HG02981 (cell line): ENCODE data around the gene PAQR8.

ENCODE experiments used
- ATAC-seq: cut with Tn5 transposase; IDR thresholded peaks from one replicate; pipeline ENCODE4 v1.9.1; 2021; ENCODE audit warnings: mild to moderate bottlenecking, moderate library complexity; ENCODE audit not compliant: unreplicated experiment

The PAQR8 gene

GRCh38 chr6:52346503-52346902 is 15.4 kb upstream of the PAQR8 start:
- ATAC-seq: no peak

GRCh38 chr6:52347818-52348217 is 14.1 kb upstream of the PAQR8 start:
- ATAC-seq: no peak

DNA sequence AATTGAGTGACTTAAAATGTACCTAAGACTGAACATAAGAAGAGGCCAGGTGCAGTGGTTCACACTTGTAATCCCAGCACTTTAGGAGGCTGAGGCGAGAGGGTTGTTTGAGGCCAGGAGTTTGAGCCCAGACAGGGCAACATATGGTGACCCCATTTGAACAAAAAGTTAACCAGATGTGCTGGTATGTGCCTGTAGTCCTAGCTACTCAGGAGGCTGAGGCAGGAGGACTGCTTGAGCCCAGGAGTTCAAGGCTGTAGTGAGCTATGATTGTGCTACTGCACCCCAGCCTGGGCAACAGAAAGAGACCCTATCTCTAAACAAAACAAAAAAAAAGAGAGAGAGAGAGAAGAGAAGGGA is 10.1 kb upstream of the PAQR8 start:
- ATAC-seq: no peak

DNA sequence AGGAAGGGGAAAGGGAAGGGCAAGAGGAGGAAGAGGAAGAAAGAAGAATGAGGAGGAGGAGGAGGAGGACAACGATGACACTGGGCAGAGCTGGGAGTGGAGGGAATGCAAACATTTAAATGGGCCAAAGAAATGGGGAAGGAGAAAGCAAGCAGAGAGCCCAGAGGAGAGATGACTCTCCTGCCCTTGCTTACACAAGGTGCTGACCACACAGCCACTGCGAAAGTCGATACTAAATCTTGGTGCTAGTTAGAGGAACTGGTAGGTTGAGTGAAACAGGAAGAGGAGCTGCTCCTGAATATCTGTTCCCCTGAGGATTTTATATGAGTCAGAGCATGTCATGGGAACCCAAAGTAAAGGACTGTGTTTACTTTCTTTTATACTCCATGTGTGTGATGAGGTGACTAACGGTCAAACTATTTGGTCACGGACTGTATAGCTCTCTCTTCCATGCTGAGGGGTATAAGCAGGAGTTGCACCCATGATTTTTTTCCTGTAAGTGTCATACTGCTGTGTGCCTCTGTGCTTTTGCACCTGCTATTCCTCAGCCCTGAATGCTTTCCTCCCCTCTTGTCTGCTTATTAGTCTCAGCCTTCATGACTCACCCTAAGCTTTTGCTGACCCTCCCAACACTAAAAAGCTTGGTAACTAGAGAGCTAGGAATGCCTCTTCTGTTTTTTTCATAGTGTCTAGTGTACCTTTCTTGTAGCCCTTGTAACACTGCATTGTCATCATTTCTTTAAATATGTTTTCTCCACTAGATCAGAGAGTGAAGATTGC is 9.5 kb upstream of the PAQR8 start:
- ATAC-seq: peak; percentile 92

DNA sequence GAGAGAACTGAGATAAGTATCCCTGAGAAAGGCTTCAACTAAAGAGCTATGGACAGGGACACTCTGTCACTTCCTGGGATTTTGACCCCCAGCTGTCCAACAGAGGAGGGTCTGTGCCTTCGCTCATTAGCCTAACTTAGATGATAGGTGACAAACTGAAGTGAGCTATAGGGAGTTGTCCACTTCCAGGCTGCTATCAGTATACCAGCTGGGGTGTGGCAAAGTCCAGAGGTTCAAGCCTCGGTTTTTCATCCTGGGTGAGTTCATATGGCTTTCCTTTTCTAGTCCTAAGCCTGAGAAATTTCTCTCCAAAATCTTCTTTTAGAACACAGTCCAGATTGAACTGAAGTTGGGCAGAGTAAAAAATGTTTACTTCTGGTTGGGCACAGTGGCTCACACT is 5.9 kb upstream of the PAQR8 start:
- ATAC-seq: no peak

- ATAC-seq: no peak
Observed at GRCh38 chr6:52359403-52359802, 2.5 kb upstream of the PAQR8 start.

DNA sequence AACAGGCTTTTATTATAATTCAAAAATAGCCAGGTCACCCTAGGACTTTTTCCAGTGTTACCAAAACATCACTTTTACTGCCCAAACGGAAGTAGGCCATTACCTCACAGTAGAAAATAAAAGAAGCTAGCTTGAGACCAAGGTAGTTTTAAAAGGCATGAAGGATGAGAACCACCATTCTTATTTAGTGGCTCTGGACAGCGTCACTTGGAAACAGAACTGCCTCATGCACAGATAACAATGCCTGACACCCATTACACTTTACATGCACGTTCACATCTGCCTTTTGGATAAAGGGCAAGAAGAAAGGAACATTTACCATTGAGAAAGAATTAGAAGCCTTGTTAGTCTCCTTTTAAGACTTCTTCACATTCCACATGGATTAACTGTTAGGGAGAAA is 1.9 kb upstream of the PAQR8 start:
- no peak for ATAC-seq

- ATAC-seq: no peak
Observed at GRCh38 chr6:52360601-52361413, 1.1 kb upstream of the PAQR8 start.

DNA sequence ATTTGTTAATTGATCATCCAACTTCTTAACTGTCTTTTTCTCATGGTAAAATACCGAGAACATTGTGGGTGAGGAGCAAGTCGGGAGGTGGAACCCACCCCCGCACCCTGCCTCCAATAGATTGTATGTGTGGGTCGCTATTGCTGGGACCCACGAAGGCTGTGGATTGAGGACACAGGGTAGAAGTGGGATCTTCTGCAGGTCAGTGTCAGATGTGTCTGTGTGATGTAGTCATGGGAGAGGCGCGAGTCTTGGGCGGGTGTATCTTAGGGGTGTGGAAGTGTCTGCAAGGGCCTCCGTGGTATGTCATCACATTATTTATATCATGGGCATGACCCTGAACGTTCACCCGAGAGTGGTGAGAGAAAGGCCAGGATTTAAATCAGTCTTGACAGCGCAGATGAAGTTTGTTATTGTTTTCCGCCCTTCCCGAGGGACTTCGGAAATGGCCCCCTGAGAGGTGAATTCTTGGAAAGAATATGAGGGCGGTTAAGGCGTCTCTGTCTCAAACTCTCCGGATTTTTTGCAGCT is 472 bp upstream of the PAQR8 start:
- ATAC-seq: no peak

- peak; percentile 43 for ATAC-seq
Observed at GRCh38 chr6:52362443-52363227, 684 bp downstream of the PAQR8 start.

DNA sequence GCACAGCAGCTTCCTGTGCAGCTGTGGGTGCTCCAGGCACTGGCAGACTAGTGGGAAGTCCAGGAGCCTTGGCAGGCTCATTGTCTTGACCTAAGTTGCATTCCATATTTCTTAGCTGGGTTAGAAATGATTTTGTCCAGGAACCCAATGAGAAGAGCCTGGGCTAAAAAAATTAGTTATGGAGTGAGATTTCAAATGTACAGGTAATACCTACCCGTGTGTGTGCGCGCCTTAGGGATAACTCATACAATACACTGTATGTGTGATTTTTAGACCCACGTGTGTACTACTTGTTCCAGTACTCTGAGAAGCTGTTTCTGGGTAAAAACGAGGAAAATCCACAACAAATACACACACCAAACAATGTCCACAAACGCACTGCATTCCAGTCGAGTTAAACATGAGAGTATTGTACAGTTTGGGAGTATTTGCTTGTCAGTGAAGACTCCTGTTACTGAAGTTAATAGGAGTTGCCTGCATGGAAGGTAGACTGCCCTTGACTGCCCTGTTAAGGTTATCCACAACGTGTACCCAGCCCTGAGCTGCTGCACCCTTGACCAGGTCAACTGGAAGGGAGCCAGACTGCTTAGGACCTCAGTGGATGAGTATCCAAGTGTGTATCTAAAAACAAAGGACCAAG is 1.4 kb downstream of the PAQR8 start:
- no peak for ATAC-seq

- no peak for ATAC-seq
Observed at GRCh38 chr6:52364480-52365166, 2.7 kb downstream of the PAQR8 start.

DNA sequence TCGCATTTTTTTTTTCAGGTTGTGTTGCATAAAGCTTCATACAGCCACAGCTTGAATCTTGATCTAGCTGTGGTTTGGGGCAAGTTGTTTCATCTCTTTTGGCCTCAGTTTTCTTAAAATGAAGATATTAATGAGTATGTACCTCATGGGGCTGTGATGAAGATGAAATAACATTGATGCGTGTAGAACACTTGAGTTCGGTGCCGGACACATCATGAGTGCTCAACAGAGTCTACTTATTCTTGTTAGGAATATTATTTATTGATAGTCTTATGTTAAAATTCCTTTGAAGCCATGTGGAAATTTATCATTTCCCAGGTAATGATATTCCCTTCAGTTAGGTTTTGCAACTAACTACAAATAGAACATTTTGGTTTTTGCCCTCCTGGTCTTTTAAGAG is 3.4 kb downstream of the PAQR8 start:
- ATAC-seq: no peak

DNA sequence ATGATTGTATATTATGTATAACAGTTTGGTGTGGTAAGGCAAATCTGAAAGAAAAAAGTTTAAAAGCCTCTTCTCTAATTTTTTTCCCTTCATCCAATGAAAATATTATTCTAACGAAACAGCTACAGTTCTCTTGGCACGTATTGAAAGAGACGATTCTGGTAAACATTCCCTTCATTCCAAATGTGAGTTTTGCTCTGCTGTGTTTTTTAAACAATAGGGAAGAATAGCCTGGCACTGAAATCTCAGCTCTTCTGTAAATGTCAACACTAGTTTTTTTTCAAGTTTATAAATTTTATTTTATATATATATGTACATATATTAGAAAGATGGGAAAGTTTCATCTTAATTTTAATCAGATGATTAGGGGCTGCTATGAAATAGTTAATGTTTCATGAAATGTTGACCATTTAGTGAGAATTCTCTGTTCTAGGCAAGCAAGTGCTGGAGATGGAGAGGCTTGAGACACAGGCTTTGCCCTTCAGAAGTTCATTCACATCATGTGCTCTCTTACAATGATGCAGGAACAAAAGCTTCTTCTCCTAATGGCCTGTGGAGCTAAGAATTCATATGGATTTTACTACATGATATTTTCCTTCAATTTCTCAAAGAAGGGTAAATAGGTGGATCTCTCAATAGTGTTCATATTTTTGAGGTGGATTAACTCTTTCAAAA is 4.1 kb downstream of the PAQR8 start:
- ATAC-seq: no peak

- ATAC-seq: no peak
Observed at GRCh38 chr6:52368002-52368401, 6.1 kb downstream of the PAQR8 start.

- ATAC-seq: no peak
Observed at GRCh38 chr6:52369234-52369633, 7.3 kb downstream of the PAQR8 start.

DNA sequence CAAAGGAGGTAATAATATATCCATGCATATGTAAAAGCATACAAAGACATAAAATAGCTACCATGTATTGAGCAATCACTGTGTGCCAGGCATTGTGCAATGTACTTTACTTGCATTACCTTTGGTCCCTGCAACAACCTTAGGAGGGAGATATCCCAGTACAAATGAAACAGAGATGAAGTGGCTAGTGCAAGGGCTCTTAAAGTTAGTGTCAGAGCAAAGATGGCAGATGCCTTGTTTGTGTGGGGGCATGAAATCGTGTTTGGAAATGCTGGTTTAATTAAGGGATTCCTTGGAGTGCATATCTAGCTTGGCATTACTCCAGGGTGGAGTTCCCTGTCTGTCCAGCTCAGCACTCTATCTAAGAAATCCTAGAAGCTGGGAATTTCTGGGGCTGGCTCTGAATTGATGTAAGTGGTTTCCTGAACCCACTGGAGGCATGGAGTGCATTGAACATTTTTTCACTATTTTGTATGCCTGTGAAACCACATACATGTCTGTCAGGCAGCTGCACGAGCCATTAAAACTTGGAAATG is 9.8 kb downstream of the PAQR8 start:
- ATAC-seq: no peak

DNA sequence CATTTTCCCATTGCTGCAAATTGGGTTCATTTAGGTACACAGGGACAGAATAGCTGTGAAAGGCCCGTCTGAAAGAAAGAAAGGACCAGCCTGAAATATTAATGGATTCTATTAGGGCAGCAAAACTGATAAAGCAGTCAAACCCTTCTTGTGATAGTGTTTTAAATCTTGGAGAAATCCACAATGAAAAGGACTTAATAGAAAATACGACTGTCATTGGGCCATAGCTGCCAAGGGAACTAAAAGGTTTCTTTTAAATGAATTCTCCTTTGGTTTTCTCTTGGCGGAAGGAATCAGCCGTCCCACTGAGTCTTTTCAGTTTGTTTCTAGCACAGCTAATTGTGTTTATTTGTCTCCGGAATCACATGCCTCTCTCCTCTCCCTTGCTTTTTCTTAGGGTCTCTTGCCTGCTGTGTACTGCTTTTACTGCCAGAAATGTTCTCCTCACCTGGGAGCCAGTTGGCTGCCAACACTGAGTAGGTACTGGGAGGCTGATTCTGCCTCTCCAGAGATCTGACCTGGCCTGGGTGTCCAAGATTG is 11.3 kb downstream of the PAQR8 start:
- no peak for ATAC-seq

GRCh38 chr6:52374247-52374646 is 12.3 kb downstream of the PAQR8 start:
- no peak for ATAC-seq
